ENCODE measurements around the gene MYO5C. TPM values are rescaled to one million over a fixed set of nuclear protein-coding genes. Genes with fewer than 3 reads are reported as not detected.

The MYO5C gene
- polyA plus RNA-seq, 4 donors: 5.5 to 25.3 (median 22.0) TPM

- no peak for DNase-seq (ENCODE audit: low read depth in 4 of 4, low spot score in 3 of 4)
Measured at GRCh38 chr15:52218371-52218770, 77.2 kb downstream of the MYO5C start.

GRCh38 chr15:52217186-52217585, 78.4 kb downstream of the MYO5C start:
- no peak for DNase-seq (ENCODE audit: low read depth in 4 of 4, low spot score in 3 of 4)

DNA sequence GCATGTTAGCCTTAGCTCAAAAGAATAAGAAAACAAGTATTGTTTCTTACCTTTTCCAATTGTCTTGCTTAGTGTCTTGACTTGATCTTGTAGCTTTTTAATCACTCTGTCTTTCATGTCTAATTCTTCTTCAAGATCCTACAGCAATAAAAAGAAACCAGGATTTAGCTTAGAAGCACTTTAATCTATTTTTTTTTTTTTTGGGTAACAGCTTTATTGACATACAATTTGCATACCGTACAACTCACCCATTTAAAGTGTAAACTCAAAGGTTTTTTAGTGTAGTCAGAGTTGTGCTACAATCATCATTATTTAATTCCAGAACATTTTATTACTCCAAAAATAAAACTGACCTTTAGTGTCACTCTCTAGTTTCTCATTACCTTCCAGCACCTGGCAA, 81.1 kb downstream of the MYO5C start:
- DNase-seq (ENCODE audit: low read depth in 4 of 4, low spot score in 3 of 4): no peak

DNA sequence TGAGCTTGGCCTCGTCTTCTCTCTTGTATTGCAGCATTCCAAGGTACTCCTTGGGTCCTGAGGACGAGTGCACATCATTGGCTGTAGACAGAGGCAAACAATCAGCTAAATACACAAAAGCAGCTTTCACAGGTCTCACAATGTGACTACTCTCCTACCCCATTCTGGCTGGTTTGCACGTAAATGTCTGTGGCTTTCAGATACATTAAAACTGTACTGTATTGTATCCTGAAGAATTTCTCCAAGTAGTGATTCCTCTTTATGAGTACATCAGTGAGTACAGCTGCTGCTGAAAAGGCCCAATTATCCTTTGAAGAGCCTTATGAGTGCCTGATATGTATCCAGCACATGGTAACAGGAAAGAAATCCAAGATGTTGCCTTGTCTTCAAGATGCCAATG, 82.4 kb downstream of the MYO5C start:
- no peak for DNase-seq (ENCODE audit: low read depth in 4 of 4, low spot score in 3 of 4)

DNA sequence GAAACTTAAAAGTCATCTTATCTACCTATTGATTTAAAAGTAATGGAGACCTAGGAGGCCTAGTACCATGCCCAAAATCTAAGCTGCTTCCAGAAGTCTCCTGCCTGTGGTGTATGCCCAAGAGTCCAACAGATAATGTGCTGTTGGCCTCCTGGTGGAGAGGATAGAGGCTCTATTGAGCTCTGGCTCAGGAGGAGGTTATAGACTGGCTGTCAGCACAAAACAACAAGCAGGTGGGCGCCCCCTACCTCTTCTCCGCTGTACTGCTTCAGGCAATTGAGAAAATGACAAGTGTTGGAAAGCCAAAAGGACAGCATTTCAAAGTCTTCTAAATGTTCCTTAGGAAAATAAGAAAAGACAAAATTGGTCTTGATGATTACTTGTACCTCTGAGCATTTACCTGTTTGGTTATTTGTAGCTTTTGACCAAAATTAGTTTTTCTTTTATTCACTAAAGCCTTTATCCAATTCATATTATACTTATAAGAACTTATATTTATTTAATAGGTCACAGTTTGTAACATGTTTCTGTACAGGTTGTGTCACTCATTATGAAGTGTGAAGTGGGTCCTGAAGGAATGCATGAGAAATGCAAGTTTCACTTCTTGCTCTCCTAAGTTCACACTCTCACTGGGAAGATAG, 87.2 kb downstream of the MYO5C start:
- no peak for DNase-seq (ENCODE audit: low read depth in 4 of 4, low spot score in 3 of 4)

DNA sequence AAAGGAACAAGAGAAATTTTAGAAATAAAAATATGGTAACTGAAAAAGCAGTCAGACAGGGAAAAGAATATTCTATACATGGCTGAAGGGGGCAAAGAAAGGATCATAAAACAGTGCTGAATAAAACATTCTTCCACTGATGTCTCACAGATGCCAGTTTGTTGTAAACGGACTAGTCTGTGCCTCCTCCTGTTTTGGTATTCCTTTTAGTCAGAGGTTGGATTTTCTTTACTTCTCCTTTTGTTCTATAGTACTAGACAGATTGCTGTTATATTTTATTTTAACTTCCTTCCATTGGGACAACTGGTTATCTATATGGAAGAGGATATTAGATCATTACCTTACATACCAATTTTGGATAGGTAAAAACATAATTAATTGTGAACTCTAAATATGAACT, 88.4 kb downstream of the MYO5C start:
- DNase-seq (ENCODE audit: low read depth in 4 of 4, low spot score in 3 of 4): no peak

GRCh38 chr15:52206446-52206845, 89.2 kb downstream of the MYO5C start:
- no peak for DNase-seq (ENCODE audit: low read depth in 4 of 4, low spot score in 3 of 4)

- no peak for DNase-seq (ENCODE audit: low read depth in 4 of 4, low spot score in 3 of 4)
Measured at GRCh38 chr15:52204657-52205056, 90.9 kb downstream of the MYO5C start.

- no peak for DNase-seq (ENCODE audit: low read depth in 4 of 4, low spot score in 3 of 4)
Measured at GRCh38 chr15:52200831-52201365, 94.7 kb downstream of the MYO5C start.

GRCh38 chr15:52199271-52199670, 96.3 kb downstream of the MYO5C start:
- DNase-seq (ENCODE audit: low read depth in 4 of 4, low spot score in 3 of 4): no peak

DNA sequence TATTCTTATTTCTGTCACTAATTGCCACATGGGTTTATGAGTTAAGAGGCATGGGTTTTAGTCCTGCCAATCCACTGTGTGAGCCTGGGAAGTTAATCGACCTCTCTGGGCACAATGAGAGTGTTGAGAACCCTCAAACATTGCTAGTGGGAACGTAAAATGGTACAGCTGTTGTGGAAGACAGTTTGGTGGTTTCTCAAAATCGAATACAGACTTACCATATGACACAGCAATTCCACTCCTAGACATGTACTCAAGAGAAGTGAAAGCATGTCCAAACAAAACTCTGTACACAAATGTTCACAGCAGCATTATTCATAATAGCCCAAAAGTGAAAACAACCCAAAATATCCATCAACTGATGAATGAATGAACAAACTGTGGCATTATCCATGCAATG, 98.7 kb downstream of the MYO5C start:
- no peak for DNase-seq (ENCODE audit: low read depth in 4 of 4, low spot score in 3 of 4)

GRCh38 chr15:52193791-52194190, 101.8 kb downstream of the MYO5C start:
- no peak for DNase-seq (ENCODE audit: low read depth in 4 of 4, low spot score in 3 of 4)

- no peak for DNase-seq (ENCODE audit: low read depth in 4 of 4, low spot score in 3 of 4)
Measured at GRCh38 chr15:52193321-52193720, 102.3 kb downstream of the MYO5C start.

DNA sequence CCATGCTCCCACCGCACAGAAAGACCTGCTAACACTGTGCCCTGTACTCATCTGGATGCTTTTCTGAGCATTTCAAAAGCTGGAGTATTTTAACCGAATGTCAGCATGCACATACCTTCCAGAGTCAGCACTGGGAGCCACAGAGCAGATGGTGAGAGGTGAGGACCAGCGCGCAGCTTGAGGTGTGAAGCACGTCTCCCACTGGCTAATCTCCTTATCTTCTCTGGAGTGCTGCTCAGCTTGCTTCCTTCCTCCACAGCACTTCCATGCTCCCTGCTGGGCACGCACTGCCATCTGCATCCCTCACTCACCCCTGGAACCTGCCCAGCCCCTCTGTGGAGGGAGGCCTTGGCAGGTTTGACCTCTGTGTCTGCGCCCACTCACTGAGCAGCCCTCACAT, 104.4 kb downstream of the MYO5C start, which contains the start of gene GNB5:
Gene GNB5 (minus strand): TSS at position 186 of the 400 bp plus-strand sequence. CDS start 6,716 bp downstream, outside the sequence.
- no peak for DNase-seq (ENCODE audit: low read depth in 4 of 4, low spot score in 3 of 4)

- DNase-seq (ENCODE audit: low read depth in 4 of 4, low spot score in 3 of 4): no peak
Measured at GRCh38 chr15:52186651-52187486, 108.7 kb downstream of the MYO5C start.

GRCh38 chr15:52185151-52185561, 110.4 kb downstream of the MYO5C start:
- DNase-seq (ENCODE audit: low read depth in 4 of 4, low spot score in 3 of 4): no peak

- no peak for DNase-seq (ENCODE audit: low read depth in 4 of 4, low spot score in 3 of 4)
Measured at GRCh38 chr15:52184721-52185120, 110.9 kb downstream of the MYO5C start.

GRCh38 chr15:52183562-52184173, 111.9 kb downstream of the MYO5C start:
- DNase-seq (ENCODE audit: low read depth in 4 of 4, low spot score in 3 of 4): no peak

- DNase-seq (ENCODE audit: low read depth in 4 of 4, low spot score in 3 of 4): no peak
Measured at GRCh38 chr15:52181938-52182780, 113.4 kb downstream of the MYO5C start.

GRCh38 chr15:52180851-52181450, 114.7 kb downstream of the MYO5C start:
- no peak for DNase-seq (ENCODE audit: low read depth in 4 of 4, low spot score in 3 of 4)
